A673 (cell line): ENCODE results near the gene NDUFB2.

Experiments
- CTCF ChIP-seq: fragments of 300-800, 200-600 bp; sonication (generic); conservative IDR thresholded peaks from 2 replicates; pipeline ENCODE4 v1.5.1; 2017; ENCODE audit warnings: low read depth, mild to moderate bottlenecking, antibody characterized with exemption, low read length, moderate library complexity, mixed read lengths
- EZH2 ChIP-seq: fragments of 200-600 bp; sonication (generic); IDR thresholded peaks from 2 replicates; pipeline ENCODE4 v1.6.1; 2017; ENCODE audit warnings: borderline replicate concordance, low read depth, mild to moderate bottlenecking, mixed read lengths, antibody characterized with exemption, low read length; ENCODE audit not compliant: poor library complexity, severe bottlenecking

DNA sequence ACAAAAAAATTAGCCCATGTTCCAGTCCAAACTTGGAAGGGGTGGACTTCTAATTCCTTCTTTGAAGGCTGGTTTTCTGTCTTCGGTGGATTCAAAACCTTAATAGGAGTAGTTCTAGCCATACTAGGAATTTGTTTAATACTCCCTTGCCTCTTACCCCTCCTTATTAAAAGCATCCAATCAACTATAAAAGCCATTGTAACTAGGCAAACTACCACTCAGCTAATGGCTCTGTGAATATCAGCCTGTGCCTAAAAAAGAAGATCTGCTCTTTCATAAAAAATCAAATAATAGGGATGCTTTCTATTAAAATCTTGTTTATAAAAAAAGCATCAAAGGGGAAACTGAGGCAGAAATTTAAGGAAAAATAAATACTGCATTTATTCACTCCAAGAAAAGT is 27.9 kb upstream of the NDUFB2 start:
- TF ChIP-seq CTCF (no peak), EZH2 (no peak)
